HG03442 (cell line): ENCODE results near the gene IVD.

Source experiments
- ATAC-seq: cut with Tn5 transposase; IDR thresholded peaks from one replicate; pipeline ENCODE4 v1.9.1; 2021; ENCODE audit warnings: mild to moderate bottlenecking, moderate library complexity; ENCODE audit not compliant: unreplicated experiment

Gene IVD

DNA sequence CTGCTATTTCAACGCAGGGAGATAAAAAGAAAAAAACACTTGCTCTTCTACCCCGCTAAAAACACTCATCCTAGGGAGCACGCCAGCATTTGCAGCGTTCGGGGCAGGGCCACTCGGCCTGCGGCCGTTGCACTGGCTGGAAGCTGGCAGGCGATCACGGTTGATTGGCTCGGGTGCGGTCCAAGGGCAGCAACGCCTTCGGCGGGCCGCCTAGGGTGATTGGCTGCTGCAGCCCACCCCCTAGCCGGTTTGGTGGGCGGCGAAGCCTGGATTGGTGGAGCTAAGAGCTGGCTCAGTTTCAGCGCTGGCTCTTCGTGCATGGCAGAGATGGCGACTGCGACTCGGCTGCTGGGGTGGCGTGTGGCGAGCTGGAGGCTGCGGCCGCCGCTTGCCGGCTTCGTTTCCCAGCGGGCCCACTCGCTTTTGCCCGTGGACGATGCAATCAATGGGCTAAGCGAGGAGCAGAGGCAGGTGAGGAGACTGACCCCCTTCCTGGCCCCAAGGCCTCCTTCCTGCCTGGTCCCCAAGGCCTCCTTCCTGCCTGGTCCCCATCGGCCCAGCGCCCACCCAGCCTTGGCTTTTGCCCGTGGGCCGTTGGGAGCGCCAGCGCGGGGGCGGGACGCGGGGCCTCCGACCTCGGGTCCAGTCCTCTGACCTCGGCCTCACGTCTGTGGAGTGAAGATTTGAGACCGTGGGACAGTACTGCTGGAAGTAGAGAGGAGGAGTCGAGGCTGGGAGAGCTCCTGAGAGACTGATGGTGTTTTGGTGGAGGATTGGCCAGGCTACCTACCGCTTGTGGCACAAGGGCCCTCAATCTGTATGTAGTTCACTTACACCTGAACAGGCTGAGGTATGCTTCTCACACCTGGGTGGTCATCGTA, at the start of gene IVD:
Gene IVD (plus strand): TSS at position 295 of the 881 bp plus-strand sequence. CDS start 33 bp downstream, at position 328.
- ATAC-seq, result peak; percentile 89

DNA sequence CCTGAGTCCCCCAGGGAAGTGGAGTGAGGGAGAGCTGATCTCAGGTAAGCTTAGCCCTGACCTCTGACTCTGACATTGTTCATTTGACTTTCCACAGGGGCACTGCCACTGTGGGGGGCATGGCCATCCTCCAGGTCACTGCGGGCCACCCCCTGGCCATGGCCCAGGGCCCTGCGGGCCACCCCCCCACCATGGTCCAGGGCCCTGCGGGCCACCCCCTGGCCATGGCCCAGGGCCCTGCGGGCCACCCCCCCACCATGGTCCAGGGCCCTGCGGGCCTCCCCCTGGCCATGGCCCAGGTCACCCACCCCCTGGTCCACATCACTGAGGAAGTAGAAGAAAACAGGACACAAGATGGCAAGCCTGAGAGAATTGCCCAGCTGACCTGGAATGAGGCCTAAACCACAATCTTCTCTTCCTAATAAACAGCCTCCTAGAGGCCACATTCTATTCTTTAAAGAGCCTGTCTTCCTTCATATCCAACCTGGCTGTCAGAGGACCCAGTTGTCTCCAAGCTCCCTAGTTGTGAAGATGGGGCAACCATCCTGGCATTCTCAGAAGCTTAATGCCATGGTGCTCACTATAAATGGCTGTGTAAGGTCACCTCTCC, 49.5 kb upstream of the IVD start:
- ATAC-seq, result no peak

DNA sequence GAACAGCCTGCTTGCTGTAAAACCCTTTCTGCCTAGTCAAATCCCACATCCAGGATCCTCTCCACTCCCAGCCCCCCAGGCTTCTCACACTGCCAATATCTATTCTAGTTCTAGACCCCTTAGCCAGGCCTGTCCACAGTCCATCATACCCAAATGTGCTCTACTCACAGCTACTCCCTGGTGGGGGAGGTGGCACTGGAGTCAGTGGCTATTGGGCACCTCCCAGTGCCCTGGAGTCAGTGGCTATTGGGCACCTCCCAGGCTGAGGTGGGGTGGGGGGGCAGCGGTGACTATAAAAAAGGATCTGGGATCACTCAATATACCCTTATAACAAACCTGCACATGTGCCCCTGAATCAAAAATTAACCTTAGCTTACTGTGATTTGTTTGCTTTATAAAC, 48.3 kb upstream of the IVD start:
- ATAC-seq, result no peak

DNA sequence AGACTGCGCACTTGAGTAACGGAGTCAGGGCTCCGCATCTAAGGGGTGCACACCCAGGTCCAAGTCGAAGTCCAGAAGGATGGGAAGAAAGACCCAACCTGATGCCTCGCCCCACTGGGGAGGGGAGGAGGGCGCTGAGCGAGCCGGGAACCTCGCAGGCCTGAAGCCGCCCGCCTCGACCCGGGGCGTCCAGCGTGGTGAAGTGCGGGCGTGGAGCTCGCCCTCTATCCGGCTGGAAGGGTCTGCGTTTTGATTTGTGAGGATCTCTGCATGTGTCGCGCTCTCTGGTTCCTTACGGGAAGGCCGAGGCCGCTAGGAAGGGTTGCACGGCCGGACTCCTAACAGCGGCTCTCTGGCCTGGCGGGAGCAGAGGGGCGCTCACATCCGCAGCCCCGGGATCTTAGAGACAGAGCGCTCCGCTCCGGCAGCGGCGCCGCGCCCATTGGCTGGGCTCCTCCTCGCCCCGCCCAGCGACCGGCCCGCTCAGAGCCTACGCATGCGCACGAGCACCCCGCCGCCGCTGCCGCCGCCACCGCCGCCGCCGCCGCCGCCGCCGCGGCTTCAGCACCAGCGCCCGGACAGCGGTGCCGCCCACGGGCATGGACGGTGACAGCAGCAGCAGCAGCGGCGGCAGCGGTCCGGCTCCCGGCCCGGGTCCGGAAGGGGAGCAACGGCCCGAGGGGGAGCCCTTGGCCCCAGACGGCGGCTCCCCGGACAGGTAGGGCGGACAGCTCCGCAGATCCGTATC, 47.7 kb upstream of the IVD start, which contains the start of gene DISP2:
Gene DISP2 (plus strand): TSS at position 497 of the 748 bp plus-strand sequence. CDS start 103 bp downstream, at position 600.
- peak; percentile 78 for ATAC-seq

DNA sequence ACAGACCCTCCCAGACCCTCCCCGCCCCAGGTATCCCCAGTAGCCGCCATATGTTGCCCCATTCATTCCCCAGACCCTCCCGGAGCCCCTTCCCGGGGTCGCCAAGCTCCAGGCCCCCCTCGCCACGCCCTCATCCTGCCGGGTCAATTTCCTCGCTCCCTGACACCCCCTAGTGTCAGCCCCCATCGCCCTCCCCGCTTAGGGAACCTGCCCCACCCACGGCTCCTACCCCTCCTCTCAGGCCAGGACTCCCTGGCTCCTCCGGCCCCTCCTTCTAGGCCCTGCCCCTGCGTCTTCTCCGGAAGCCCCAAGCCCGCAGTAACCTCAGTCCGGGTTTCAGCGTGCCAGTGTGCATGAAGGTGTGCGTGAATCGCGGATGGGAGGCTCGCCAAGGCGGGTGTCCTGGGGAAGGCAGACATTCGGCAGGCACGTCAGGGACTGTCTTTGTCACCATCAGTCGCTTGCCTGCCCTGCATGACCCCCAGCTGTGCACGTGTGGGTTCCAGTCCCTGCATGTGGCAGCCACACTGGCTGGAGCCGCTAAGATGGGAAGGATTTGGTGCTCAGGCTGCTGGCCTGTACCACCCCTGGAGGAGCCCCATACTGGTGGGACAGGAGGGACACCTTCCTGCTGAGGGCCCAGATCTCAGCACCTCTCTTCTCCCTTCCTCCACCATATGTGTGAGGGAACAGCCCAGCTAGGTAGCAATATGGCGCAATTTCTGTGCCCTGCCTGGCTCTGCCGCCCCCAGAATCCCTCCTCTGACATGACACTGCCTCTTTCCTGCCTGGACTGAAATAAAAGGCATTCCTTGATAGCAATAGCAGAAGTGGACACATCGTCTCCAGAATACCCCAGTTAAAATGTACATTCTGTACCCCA, 46.9 kb upstream of the IVD start:
- no peak for ATAC-seq

DNA sequence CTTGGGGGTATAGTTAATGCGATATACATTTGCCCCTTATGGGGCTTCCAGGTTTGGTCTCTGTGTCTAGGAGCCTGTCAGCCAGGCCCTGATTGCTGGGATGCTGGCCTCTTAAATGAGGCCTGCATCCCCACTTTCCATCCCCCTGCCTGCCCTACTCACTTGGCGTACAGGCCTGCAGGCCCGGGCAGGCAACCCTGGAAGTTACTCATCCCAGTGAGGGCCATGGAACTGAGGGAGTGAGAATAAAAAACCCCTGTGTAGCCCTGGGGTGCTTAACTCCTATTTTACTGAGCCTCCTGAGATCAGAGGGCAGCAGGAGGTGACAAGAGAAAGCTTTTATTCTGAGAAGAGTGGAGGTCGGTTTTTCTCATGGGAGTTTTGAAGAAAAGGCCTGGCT, 45.6 kb upstream of the IVD start:
- no peak for ATAC-seq

DNA sequence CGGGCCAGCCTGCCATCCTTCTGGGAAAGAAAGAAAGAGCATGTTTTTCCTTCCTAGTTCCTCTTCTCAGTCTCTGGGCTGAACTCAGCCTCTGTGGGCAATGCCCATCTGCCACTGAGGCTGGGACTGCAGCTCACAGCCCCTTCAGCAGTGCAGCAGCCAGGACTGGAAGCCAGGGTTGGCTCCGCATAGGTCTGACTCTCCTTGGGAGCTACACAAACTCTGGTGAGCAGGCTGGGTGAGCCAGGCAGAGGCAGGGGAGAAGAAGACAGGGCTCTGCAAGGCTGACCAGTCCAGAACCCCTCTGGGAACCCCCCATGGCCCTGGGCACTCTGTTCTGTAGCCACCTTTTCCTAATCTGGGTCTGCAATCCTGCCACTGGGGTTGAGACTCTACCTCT, 44.0 kb upstream of the IVD start:
- ATAC-seq, result no peak

DNA sequence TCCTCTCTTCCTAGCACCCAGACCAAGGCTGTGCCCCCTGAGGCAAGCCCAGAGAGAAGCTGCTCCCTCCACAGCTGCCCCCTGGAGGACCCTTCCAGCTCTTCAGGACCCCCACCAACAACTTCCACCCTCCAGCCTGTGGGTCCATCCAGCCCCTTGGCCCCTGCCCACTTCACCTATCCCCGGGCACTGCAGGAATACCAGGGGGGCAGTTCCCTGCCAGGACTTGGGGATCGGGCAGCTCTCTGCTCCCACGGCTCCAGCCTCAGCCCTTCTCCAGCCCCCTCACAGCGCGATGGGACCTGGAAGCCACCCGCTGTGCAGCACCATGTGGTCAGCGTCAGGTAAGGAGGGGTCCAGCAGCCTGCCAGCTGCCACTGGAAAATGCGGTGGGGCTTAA, 42.0 kb upstream of the IVD start:
- no peak for ATAC-seq

DNA sequence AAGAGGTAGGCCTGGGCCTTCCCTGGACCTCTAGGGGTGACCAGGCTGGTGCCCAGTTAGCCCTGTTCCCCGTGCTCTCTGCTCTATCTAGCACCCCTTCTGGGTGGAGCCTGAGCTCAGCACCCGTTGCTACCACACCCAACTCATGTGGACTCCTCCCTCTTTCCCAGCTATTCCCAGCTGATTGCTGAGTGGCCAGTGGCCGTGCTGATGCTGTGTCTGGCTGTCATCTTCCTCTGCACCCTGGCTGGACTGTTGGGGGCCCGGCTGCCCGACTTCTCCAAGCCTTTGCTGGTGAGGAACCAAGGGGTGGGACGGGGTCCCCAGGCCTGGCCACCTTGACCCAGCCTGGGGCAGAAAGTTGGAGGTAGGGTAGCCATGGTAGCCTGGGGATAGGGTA, 41.3 kb upstream of the IVD start:
- ATAC-seq, result no peak

DNA sequence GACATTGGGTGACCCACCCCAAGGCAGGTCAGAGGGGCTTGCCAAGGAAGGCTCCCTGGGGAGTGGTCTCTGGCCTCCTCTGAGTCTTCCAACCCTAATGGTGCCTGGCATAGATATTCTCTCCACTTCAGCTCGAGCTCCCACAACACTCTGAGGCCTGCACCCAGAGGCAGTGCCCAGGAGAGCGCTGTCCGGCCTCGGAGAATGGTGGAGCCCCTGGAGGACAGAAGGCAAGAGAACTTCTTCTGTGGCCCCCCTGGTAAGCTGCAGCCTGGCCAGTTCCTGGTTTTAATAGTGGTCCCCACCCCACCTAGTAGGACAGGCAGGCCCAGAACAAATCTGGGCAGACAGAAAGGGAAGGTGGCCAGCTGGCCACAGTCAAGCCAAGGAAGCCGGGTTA, 40.6 kb upstream of the IVD start:
- no peak for ATAC-seq

DNA sequence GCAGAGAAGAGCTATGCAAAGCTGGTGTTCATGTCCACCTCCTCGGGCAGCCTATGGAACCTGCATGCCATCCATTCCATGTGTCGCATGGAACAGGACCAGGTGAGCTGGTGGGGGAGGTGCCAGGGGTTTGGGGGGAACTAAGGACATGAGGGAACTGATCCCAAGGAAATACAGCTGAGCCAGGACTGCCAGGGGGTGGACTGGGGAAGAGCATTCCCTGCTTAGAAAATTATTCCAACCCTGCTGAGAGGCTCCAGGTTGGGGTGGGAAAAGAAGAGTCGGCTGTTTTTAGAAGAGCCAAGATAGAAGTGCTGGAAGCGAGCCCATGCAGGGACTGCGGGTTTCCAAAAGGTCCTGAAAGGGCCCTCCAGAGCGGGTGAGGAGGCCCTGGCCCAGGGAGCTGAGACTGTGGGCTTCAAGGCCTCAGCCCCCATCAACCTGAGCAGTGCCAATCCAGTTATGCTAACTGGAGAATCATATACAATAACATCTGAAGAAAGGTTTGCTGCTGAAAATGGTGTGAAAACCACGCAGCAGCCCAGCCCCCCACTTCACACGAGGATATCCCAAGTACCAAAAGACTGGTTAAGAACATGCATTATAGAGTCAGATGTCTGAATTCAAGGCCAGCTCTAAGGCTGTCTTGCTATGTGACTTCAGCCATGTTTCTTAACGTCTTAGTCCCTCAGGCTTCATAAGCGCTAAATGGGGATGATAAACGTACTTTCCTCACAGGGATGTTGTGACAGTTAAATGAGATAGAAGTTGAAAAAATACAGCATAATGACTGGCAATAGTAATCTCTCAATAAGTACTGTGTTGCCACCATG, 39.8 kb upstream of the IVD start:
- no peak for ATAC-seq

DNA sequence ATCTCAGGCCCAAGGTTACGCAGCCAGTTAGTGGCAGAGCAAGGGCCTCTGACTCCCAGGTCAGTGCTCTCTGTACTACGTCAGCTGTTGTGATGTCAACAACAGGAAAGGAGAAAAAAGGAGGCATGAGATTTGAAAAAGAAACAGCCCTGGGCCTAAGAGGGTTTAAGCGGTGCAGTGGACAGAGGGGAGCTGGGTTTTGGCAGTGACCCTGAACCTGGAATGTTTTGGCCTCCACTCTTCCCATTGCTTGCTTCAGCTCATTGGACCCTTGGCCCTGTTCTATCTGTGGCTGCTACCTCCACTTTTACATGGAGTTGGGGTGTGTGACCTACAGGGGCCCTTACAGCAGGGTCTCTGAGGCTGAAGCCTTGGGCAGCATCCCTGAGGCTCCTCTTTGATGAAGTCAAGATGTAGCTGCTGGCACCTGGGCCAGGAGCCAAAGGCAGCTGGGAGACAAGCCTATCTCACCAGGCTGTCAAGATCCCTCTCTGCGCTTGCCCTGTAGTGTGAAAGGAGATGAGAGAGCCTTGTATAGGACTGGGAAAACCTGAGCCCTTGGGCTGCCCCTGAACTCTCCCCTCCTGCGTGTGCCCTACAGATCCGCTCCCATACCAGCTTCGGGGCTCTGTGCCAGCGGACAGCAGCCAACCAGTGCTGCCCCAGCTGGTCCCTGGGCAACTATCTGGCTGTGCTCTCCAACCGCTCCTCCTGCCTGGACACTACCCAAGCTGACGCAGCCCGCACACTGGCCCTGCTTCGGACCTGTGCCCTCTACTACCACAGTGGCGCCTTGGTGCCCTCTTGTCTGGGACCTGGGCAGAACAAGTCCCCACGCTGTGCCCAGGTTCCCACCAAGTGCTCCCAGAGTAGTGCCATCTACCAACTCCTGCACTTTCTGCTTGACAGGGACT, 38.9 kb upstream of the IVD start:
- no peak for ATAC-seq

DNA sequence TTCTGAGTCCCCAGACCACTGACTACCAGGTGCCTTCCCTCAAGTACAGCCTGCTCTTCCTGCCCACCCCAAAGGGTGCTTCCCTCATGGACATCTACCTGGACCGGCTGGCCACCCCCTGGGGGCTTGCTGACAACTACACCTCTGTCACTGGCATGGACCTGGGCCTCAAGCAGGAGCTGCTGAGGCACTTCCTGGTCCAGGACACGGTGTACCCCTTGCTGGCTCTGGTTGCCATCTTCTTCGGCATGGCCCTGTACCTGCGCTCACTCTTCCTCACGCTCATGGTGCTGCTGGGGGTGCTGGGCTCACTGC, 38.3 kb upstream of the IVD start:
- ATAC-seq, result no peak

DNA sequence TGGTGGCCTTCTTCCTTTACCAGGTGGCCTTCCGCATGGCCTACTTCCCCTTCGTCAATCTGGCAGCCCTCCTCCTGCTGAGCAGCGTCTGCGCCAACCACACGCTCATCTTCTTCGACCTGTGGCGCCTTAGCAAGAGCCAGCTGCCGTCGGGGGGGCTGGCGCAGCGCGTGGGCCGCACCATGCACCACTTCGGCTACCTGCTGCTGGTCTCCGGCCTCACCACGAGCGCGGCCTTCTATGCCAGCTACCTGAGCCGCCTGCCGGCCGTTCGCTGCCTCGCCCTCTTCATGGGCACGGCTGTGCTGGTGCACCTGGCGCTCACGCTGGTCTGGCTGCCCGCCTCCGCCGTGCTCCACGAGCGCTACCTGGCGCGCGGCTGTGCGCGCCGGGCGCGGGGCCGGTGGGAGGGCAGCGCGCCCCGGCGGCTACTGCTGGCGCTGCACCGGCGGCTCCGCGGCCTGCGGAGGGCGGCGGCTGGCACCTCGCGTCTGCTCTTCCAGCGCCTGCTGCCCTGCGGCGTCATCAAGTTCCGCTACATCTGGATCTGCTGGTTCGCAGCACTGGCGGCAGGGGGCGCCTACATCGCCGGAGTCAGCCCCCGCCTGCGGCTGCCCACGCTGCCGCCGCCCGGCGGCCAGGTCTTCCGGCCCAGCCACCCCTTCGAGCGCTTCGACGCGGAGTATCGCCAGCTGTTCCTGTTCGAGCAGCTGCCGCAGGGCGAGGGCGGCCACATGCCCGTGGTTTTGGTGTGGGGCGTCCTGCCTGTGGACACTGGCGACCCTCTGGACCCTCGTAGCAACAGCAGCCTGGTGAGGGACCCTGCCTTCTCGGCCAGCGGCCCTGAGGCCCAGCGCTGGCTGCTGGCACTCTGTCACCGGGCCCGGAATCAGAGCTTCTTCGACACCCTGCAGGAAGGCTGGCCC, 37.6 kb upstream of the IVD start:
- ATAC-seq, result peak; percentile 82

DNA sequence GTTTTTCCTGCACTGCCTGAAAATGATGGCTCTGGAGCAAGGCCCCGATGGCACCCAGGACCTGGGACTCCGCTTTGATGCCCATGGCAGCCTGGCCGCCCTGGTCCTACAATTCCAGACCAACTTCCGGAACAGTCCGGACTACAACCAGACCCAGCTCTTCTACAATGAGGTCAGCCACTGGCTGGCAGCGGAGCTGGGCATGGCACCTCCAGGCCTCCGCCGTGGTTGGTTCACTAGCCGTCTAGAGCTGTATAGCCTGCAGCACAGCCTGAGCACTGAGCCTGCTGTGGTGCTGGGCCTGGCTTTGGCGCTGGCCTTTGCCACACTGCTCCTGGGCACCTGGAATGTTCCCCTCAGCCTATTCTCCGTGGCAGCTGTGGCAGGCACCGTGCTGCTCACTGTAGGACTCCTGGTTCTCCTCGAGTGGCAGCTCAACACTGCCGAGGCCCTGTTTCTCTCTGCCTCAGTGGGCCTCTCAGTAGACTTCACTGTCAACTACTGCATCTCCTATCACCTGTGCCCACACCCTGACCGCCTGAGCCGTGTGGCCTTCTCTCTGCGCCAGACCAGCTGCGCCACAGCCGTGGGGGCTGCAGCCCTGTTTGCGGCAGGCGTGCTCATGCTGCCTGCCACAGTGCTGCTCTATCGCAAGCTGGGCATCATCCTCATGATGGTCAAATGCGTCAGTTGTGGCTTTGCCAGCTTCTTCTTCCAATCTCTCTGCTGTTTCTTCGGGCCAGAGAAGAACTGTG, 36.7 kb upstream of the IVD start:
- no peak for ATAC-seq

DNA sequence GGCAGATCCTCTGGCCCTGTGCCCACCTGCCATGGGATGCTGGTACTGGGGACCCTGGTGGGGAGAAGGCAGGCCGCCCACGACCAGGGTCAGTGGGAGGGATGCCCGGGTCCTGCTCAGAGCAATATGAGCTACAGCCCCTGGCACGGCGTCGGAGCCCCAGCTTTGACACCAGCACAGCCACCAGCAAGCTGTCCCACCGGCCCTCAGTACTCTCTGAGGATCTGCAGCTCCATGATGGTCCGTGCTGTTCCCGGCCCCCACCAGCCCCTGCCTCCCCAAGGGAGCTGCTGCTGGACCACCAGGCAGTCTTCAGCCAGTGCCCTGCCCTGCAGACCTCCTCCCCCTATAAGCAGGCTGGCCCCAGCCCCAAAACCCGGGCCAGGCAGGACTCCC, 36.1 kb upstream of the IVD start:
- no peak for ATAC-seq

DNA sequence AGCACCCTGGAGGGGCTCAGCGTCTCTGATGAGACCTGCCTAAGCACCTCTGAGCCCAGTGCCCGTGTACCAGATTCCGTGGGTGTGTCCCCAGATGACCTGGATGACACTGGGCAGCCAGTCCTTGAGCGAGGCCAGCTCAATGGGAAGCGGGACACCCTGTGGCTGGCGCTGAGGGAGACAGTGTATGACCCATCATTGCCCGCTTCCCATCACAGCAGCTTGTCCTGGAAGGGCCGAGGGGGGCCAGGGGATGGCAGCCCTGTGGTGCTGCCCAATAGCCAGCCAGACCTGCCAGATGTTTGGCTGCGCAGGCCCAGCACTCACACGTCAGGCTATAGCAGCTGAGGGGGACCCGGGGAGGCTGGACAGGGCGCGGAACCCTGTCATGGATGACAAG, 35.6 kb upstream of the IVD start:
- no peak for ATAC-seq
